Loucy (cell line): ENCODE data around the gene SCARF2.

ENCODE experiments used
- H2AFZ ChIP-seq: fragments of 200-600 bp; sonication (generic); 2 replicates; pipeline ENCODE4 v1.6.0; 2016; ENCODE audit warnings: antibody characterized with exemption, mild to moderate bottlenecking, low read length, moderate library complexity
- H3F3A ChIP-seq: fragments of 200-600 bp; 2 replicates; pipeline ENCODE4 v1.6.0; 2016; ENCODE audit warnings: antibody characterized with exemption, low read depth, mild to moderate bottlenecking
- H3K27me3 ChIP-seq: fragments of 200-600 bp; sonication (generic); 2 replicates; pipeline ENCODE4 v1.6.1; 2014; ENCODE audit warnings: low read length, mild to moderate bottlenecking; ENCODE audit not compliant: insufficient read depth, poor library complexity, severe bottlenecking
- H3K36me3 ChIP-seq: fragments of 200-600 bp; sonication (generic); 2 replicates; pipeline ENCODE4 v1.6.1; 2016; ENCODE audit warnings: low read length; ENCODE audit not compliant: insufficient read depth
- H3K4me1 ChIP-seq: fragments of 200-600 bp; sonication (generic); 2 replicates; pipeline ENCODE4 v1.5.1; 2014; ENCODE audit warnings: low read length, mild to moderate bottlenecking; ENCODE audit not compliant: insufficient read depth, poor library complexity, severe bottlenecking
- H3K4me2 ChIP-seq: fragments of 200-600 bp; sonication (generic); 2 replicates; pipeline ENCODE4 v1.6.0; 2014; ENCODE audit warnings: antibody characterized with exemption, low read length, low read depth, mild to moderate bottlenecking; ENCODE audit not compliant: poor library complexity, severe bottlenecking
- H3K4me3 ChIP-seq: fragments of 200-600 bp; sonication (generic); 2 replicates; pipeline ENCODE4 v1.5.1; 2014; ENCODE audit warnings: low read length, mild to moderate bottlenecking, mixed read lengths; ENCODE audit not compliant: poor library complexity, severe bottlenecking
- H3K79me2 ChIP-seq: fragments of 200-600 bp; sonication (generic); 2 replicates; pipeline ENCODE4 v1.6.1; 2014; ENCODE audit warnings: low read length; ENCODE audit not compliant: insufficient read depth
- H3K9ac ChIP-seq: fragments of 200-600 bp; sonication (generic); 2 replicates; pipeline ENCODE4 v1.6.0; 2014; ENCODE audit warnings: mild to moderate bottlenecking, low read depth, low read length, moderate library complexity; ENCODE audit not compliant: poor library complexity, severe bottlenecking
- H3K9me2 ChIP-seq: fragments of 200-600 bp; sonication (generic); replicated peaks from 2 replicates; pipeline ENCODE4 v1.6.1; 2016; ENCODE audit warnings: low read depth, low read length, mixed read lengths
- H3K9me3 ChIP-seq: fragments of 200-600 bp; sonication (generic); 2 replicates; pipeline ENCODE4 v1.6.1; 2014; ENCODE audit warnings: mild to moderate bottlenecking, antibody characterized with exemption, low read length, low read depth; ENCODE audit not compliant: insufficient read depth
- H4K20me1 ChIP-seq: fragments of 200-600 bp; sonication (generic); 2 replicates; pipeline ENCODE4 v1.6.0; 2014; ENCODE audit warnings: antibody characterized with exemption, low read length, mild to moderate bottlenecking; ENCODE audit not compliant: insufficient read depth, poor library complexity, severe bottlenecking
- CTCF ChIP-seq: fragments of 200-600 bp; sonication (generic); conservative IDR thresholded peaks from 2 replicates; pipeline ENCODE4 v1.5.1; 2014; ENCODE audit warnings: mild to moderate bottlenecking, antibody characterized with exemption, low read length
- EZH2phosphoT487 ChIP-seq: fragments of 200-600 bp; IDR thresholded peaks from 2 replicates; pipeline ENCODE4 v1.6.1; 2018; ENCODE audit warnings: antibody characterized with exemption, mild to moderate bottlenecking, moderate library complexity, borderline replicate concordance

SCARF2 gene

GRCh38 chr22:20425566-20426258 lies 11.9 kb downstream of the SCARF2 start:
- H3K4me2 ChIP-seq: no peak overlapping the region
- no peaks in the 10 kb centered on the region for H3K9me2 ChIP-seq
- H4K20me1 ChIP-seq: no peaks in the 10 kb centered on the region
- no peaks in the 10 kb centered on the region for H3K79me2 ChIP-seq
- H3K9ac ChIP-seq: no peak overlapping the region
- H2AFZ ChIP-seq: no peak overlapping the region
- H3F3A ChIP-seq: no peaks in the 10 kb centered on the region
- TF ChIP-seq EZH2phosphoT487 (no peak), CTCF (no peak)
- H3K36me3 ChIP-seq: no peaks in the 10 kb centered on the region
- no peaks in the 10 kb centered on the region for H3K27me3 ChIP-seq
- H3K9me3 ChIP-seq: no peaks in the 10 kb centered on the region
- no peak overlapping the region for H3K4me3 ChIP-seq
- H3K4me1 ChIP-seq: peaks cover 17% of the 10 kb centered on the region

- Histone ChIP-seq H3F3A (no peaks in the 10 kb centered on the region), H3K4me1 (peaks cover 17% of the 10 kb centered on the region), H3K9me3 (no peaks in the 10 kb centered on the region), H3K4me3 (no peak overlapping the region), H3K36me3 (no peaks in the 10 kb centered on the region), H3K9me2 (no peaks in the 10 kb centered on the region), H3K4me2 (no peak overlapping the region), H3K79me2 (no peaks in the 10 kb centered on the region), H2AFZ (no peak overlapping the region), H3K27me3 (no peaks in the 10 kb centered on the region), H4K20me1 (no peaks in the 10 kb centered on the region), H3K9ac (no peak overlapping the region)
- no peak for TF ChIP-seq CTCF
- no peak for TF ChIP-seq EZH2phosphoT487
These were observed 12.6 kb downstream of the SCARF2 start for GRCh38 chr22:20424932-20425565.

GRCh38 chr22:20424568-20424931 lies 13.1 kb downstream of the SCARF2 start:
- Histone ChIP-seq H3K27me3 (no peaks in the 10 kb centered on the region), H3F3A (no peaks in the 10 kb centered on the region), H3K79me2 (no peaks in the 10 kb centered on the region), H3K4me3 (no peak overlapping the region), H3K9me3 (no peaks in the 10 kb centered on the region), H4K20me1 (no peaks in the 10 kb centered on the region), H3K4me1 (peaks cover 17% of the 10 kb centered on the region), H3K4me2 (no peak overlapping the region), H3K9ac (no peak overlapping the region), H3K9me2 (no peaks in the 10 kb centered on the region), H3K36me3 (no peaks in the 10 kb centered on the region), H2AFZ (no peak overlapping the region)
- no peak for TF ChIP-seq CTCF
- no peak for TF ChIP-seq EZH2phosphoT487
